HG02885 (cell line): ENCODE data around the gene CLIC5.
A peak's percentile ranks its signal among the peaks of the same experiment; 100 is the strongest.

Experiments used
- ATAC-seq: cut with Tn5 transposase; IDR thresholded peaks from one replicate; pipeline ENCODE4 v1.9.1; 2021; ENCODE audit warnings: mild to moderate bottlenecking; ENCODE audit not compliant: unreplicated experiment, poor library complexity

CLIC5 gene

DNA sequence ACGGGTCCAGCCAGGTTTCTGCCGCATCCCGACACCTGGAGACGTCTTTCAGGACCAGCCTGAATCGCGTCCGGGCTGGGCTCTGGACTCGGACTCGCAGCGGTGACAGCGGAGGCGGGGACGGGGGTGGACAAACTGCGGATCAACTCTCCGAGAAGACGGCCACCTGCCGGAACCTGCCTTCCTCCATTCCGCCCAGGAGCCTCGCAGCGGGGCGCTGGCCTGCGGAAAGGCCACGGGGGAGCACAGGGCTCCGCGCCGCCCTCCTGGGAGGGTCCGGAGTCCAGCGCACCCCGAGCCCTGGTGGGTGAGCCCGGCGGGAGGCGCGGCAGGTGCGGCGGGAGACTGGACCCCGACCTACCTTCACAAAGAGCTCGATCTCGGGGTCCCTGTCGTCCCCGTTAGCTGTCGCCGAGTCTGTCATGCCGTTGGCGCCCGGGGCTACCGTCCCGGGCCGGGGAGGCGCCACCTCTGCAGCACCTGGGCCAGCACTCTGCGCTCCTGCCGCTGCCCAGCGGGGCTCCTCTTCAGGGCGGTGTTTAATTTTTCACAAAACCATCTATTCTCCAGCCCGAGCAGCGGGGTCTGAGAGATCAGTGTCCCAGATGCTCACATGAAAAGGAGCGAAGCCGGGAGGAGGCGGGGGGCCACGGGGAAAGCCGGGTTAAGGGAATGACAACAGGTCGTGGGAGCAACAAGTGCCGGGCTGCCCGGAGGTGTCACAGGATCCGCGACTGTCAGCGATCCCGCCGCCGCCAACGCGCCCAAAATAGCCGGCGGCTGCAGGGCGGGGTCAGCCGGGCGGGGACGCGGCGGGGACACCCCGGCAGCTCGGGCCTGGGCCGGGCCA lies at the start of gene CLIC5:
TSS of gene CLIC5 (minus strand) at position 742 of the 850 bp plus-strand sequence. CDS start at position 424, 318 bp downstream.
- no peak for ATAC-seq

DNA sequence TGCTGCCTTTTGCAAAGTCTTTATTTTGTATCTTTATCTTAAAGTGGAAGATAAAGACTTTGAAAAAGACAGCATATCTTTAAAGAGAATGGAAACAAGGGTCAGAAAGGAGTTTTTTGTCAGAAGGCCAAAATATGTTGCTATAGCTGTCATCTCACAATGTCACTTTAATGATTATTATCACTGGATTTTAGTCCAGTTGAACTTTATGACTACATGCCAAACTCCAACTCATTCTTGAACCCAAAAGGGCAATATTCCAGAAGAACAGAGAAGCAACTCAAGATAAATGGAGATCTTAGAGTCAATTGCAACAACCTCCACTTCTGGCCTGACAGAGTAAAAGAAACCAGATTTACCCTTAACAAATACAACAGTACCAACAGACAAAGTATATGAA lies 47.3 kb upstream of the CLIC5 start:
- ATAC-seq: no peak

DNA sequence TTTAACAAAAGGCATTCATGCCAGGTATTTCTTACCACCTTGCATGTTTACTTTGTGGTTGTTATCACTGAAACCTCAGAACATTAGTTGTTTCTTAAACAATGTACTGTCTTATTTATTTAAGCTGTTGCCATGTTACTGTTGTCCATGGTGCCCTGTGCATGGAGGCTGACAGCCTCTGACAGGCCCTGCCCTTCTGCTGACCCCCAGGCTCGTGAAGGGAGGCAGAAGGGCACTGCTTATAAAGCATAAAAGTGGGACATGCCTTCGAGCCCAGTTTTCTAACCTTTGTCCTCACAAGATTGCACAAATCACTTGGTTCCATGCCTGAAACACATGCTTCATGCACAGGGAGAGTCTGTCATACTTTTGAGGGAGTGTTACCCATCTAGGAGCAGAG lies 46.7 kb upstream of the CLIC5 start:
- no peak for ATAC-seq

DNA sequence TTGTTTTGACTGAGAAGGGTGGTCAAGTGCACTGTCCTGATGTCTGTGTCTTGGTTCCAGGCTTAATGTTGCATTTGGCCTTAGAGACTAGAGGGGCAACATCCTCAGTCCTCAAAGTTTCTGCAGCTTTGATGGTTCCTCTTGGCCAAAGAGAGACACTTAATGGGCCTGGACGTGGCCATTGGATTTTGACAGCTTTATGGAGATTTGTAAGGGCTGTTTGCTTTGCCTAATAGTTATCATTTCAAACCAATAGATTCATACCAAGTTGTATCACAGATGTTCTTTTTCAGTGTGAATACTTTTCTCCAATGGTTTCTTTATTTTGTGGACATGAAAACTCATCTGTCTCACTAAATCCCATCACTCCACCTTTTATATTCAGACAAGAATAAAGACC lies 45.8 kb upstream of the CLIC5 start:
- ATAC-seq: no peak

- ATAC-seq: no peak
Measured at GRCh38 chr6:46059608-46060007, 43.9 kb upstream of the CLIC5 start.

- no peak for ATAC-seq
Measured at GRCh38 chr6:46058951-46059350, 43.3 kb upstream of the CLIC5 start.

GRCh38 chr6:46057792-46058191 lies 42.1 kb upstream of the CLIC5 start:
- no peak for ATAC-seq

GRCh38 chr6:46056906-46057529 lies 41.4 kb upstream of the CLIC5 start:
- ATAC-seq: no peak

DNA sequence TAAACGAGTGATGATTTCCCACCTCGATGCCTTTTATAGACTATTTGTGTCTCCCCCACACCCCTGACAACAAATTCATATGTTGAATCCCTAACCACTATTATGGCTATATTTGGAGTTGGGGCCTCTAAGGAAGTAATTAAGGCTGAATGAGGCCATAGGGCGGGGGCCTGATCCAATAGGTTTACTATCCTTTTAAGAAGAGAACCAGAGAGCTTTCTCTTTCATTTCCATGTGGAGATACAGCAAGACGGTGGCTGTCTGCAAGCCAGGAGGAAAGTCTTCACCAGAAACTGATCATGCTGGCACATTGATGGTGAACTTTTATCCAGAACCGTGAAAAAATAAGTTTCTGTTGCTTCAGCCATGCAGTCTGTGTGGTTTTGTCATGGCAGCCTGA lies 38.9 kb upstream of the CLIC5 start:
- ATAC-seq: no peak

DNA sequence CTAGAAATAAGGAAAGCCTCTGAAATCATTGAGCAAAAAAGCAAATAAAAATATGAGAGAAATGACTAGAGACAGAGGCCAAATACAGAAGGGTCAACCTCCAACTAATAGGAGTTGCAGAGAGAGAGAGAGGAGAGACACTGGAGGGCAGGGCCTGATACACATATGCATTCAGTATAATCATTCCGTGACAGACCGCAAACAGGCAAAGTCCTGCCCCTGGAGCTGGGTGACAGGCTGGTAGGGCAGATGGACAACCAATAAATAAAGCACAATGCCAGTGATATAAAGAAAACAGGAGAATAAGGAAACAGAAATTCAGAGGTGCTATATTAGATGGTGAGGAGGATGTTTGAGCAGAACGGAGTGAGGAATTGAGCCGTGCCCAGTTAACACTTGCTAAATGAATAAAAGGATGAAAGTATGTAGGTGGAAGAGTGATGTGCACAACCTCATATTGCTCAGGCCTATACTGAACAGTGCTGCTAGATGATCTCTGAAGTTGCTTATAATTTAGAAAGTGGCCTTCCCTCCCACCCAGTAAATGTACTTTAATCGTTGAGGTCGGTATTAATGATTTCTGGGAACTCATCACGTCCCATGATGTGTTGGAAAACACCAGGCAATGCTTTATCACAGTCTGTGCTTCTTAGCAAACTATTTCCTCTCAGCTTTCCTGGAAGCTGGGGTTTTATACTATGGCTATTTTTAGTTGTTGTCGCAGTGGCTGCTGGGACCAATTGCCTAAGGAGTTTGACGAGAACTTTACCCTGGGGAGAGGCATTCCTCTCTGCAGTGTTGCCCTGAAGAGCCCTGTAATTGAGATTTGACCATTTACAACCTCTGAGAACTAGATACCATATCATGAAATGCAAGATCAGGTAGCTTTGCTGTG lies 37.6 kb upstream of the CLIC5 start:
- no peak for ATAC-seq

DNA sequence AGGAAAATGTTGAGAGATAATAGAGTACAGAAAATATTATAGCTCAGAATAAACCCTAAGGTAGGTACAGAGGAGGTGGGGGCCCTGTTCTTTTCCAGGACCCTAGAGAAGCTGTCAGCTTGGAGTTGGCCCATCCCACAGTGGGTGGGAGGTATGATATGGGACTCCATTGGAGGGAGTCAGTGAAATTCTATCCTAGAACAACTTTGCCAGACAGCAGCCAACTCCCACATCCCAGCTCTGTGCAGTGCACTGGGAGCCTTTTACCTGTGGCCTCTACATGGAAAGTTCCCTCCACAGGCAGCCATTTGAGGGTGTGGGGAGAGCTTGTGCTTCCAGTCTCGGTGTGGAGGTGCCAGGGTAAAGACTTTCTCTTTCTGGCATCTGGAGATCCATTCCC lies 36.8 kb upstream of the CLIC5 start:
- no peak for ATAC-seq

GRCh38 chr6:46051962-46052361 lies 36.3 kb upstream of the CLIC5 start:
- no peak for ATAC-seq

- no peak for ATAC-seq
Measured at GRCh38 chr6:46050845-46051405, 35.3 kb upstream of the CLIC5 start.

- no peak for ATAC-seq
Measured at GRCh38 chr6:46048646-46049297, 33.1 kb upstream of the CLIC5 start.

- ATAC-seq: no peak
Measured at GRCh38 chr6:46046558-46047174, 31.0 kb upstream of the CLIC5 start.

DNA sequence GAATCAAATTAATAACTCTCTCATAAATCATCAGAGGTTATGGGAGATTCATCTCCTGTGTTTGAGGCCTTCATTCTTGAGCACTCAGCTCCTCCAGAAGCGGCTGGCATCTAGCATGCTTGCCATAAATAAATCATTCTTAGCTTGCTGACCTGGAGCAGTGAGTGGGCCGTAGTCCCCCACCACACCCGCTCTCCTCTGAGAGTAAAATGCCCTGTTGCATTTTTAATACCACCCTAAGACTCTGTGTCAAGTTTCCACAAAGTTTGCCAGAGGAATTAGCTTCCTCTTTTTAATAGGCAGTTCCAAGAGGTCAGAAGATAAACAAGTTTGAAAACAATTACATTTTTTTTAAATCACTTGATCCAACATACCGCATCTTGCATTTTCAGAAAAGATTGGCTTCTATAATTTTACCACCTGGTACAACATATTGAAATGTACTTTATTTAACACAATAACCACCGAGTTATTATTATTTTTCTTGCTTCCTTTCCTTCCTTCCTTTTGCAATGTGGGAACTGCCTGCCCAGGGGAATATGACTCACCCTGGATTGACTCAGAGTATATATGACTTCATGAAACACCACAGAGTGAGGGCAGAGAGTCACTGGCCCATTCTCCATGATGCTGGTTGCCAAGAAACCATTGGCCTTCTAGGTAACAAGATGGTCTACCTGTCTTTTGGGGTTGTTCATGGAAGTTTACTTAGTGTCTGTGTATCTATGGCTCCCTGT lies 29.4 kb upstream of the CLIC5 start:
- ATAC-seq: no peak

GRCh38 chr6:46042355-46042999 lies 26.8 kb upstream of the CLIC5 start:
- ATAC-seq: peak; percentile 91

- ATAC-seq: no peak
Measured at GRCh38 chr6:46040288-46040687, 24.6 kb upstream of the CLIC5 start.
